ENCODE results near the gene PLA2G7. TPM values are rescaled to one million over a fixed set of nuclear protein-coding genes. Genes with fewer than 3 reads are reported as not detected.

The PLA2G7 gene
- polyA plus RNA-seq, 3 donors: 10.2 to 53.5 (median 24.4) TPM

- DNase-seq: no peak
- no CpG with 5 or more reads among the region's 1 CpG for WGBS (ENCODE audit: insufficient coverage)
- peaks cover 0 to 2% (median 1%) of the 10 kb centered on the region in 3 donors for H3K27me3 Mint-ChIP-seq (ENCODE audit: low read depth in 3 of 3)
Observed at GRCh38 chr6:46743425-46744158, 8.4 kb upstream of the PLA2G7 start.

GRCh38 chr6:46741910-46742309, 6.7 kb upstream of the PLA2G7 start:
- Mint-ChIP-seq H3K27me3 (ENCODE audit: low read depth in 3 of 3) (peaks cover 0 to 11% (median 6%) of the 10 kb centered on the region in 3 donors), H3K36me3 (no peaks in the 10 kb centered on the region), H3K4me3 (no peak overlapping the region), H3K9me3 (peaks cover 5 to 10% (median 7%) of the 10 kb centered on the region in 7 donors), H3K27ac (no peak overlapping the region), H3K4me1 (peaks cover 16% of the 10 kb centered on the region)
- Histone ChIP-seq H3K9me3 (replicated peaks in 1 of 2; ENCODE audit: control insufficient read depth in 1 of 2, insufficient read depth in 1 of 2, low read length in 2 of 2) (no peaks in the 10 kb centered on the region), H2AFZ (ENCODE audit: insufficient read depth, low read depth, low read length, poor library complexity, severe bottlenecking) (no peak overlapping the region), H3K36me3 (replicated peaks in 1 of 2; ENCODE audit: control insufficient read depth in 1 of 2, insufficient read depth in 2 of 2, low read length in 2 of 2) (no peaks in the 10 kb centered on the region), H3K4me2 (replicated peaks; ENCODE audit: extremely low read depth, low read length, poor library complexity, severe bottlenecking) (no peak overlapping the region), H3K4me3 (replicated peaks in 1 of 3; ENCODE audit: low read depth in 2 of 3, low read length in 3 of 3) (no peak overlapping the region), H3K27me3 (ENCODE audit: control insufficient read depth in 2 of 2, insufficient read depth in 2 of 2, low read length in 2 of 2) (no peaks in the 10 kb centered on the region), H3K9ac (ENCODE audit: insufficient read depth, low read length, poor library complexity, severe bottlenecking) (no peak overlapping the region), H4K20me1 (ENCODE audit: insufficient read depth, low read length) (no peaks in the 10 kb centered on the region), H3K27ac (ENCODE audit: low read depth in 1 of 2, low read length in 2 of 2) (no peak overlapping the region), H3K4me1 (ENCODE audit: control insufficient read depth in 1 of 2, insufficient read depth in 2 of 2, low read length in 2 of 2) (peaks cover 7 to 12% of the 10 kb centered on the region in 2 donors), H3K79me2 (ENCODE audit: insufficient read depth, low read length) (no peaks in the 10 kb centered on the region)
- WGBS (ENCODE audit: insufficient coverage): no CpG with 5 or more reads among the region's 4 CpGs
- intact Hi-C loops (cut with micrococcal nuclease): no loop called here
- no peak for DNase-seq
- no peak for TF ChIP-seq CTCF (IDR thresholded peaks at IDR 0.05)

More at GRCh38 chr6:46743425-46744158, 8.4 kb upstream of the PLA2G7 start:
- no peaks in the 10 kb centered on the region for H3K9me3 ChIP-seq (replicated peaks in 1 of 2; ENCODE audit: control insufficient read depth in 1 of 2, insufficient read depth in 1 of 2, low read length in 2 of 2)
- H3K4me2 ChIP-seq (replicated peaks; ENCODE audit: extremely low read depth, low read length, poor library complexity, severe bottlenecking): no peak overlapping the region
- H3K9ac ChIP-seq (ENCODE audit: insufficient read depth, low read length, poor library complexity, severe bottlenecking): no peak overlapping the region
- H3K4me1 ChIP-seq (ENCODE audit: control insufficient read depth in 1 of 2, insufficient read depth in 2 of 2, low read length in 2 of 2): peaks cover 15 to 17% of the 10 kb centered on the region in 2 donors
- no peaks in the 10 kb centered on the region for H3K79me2 ChIP-seq (ENCODE audit: insufficient read depth, low read length)
- TF ChIP-seq CTCF (IDR thresholded peaks at IDR 0.05): no peak
- H3K27me3 ChIP-seq (ENCODE audit: control insufficient read depth in 2 of 2, insufficient read depth in 2 of 2, low read length in 2 of 2): no peaks in the 10 kb centered on the region
- Mint-ChIP-seq H3K4me3 (no peak overlapping the region), H3K36me3 (no peaks in the 10 kb centered on the region), H3K4me1 (peaks cover 20% of the 10 kb centered on the region), H3K27ac (no peak overlapping the region), H3K9me3 (peaks cover 5 to 10% (median 8%) of the 10 kb centered on the region in 7 donors)
- H3K36me3 ChIP-seq (replicated peaks in 1 of 2; ENCODE audit: control insufficient read depth in 1 of 2, insufficient read depth in 2 of 2, low read length in 2 of 2): no peaks in the 10 kb centered on the region
- no peaks in the 10 kb centered on the region for H4K20me1 ChIP-seq (ENCODE audit: insufficient read depth, low read length)
- intact Hi-C loops (cut with micrococcal nuclease): no loop called here
- no peak overlapping the region for H3K27ac ChIP-seq (ENCODE audit: low read depth in 1 of 2, low read length in 2 of 2)
- H2AFZ ChIP-seq (ENCODE audit: insufficient read depth, low read depth, low read length, poor library complexity, severe bottlenecking): no peak overlapping the region
- no peak overlapping the region for H3K4me3 ChIP-seq (replicated peaks in 1 of 3; ENCODE audit: low read depth in 2 of 3, low read length in 3 of 3)

Measured in CD14-positive monocyte (primary cell).